Measurements from ENCODE around the gene LGALS3BP.

DNA sequence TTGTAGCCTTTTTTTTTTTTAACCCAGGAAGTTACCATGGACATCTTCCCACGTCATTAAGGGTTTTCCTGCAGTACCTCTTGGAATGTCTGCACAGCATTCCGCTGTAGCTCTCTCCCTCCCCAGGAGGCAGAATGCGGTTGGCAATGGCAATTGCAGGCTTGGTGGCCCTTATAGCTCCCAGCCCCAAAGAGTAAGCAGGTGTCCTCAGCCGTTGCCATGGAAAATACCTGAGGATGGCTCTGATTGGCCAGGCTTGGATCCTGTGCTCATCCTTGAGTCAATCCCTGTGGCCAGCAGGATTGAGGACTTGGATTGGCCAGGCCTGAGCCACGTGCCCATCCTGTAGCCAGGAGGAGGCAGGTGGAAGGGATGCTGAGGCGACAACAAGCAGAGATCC is 39.0 kb downstream of the LGALS3BP start:
- no peak for TF ChIP-seq POLR2A (IDR thresholded peaks at IDR 0.05)
- TF ChIP-seq CTCF (IDR thresholded peaks at IDR 0.05): no peak
